CD14-positive monocyte (primary cell): ENCODE measurements around the gene AQP12A. TPM values are rescaled to one million over a fixed set of nuclear protein-coding genes. Genes with fewer than 3 reads are reported as not detected.

Source experiments
- DNase-seq, 3 donors: peaks; one replicate each; pipeline ENCODE4 v3.0.0-alpha.2; 2011 to 2022
- H2AFZ ChIP-seq: 2 replicates; pipeline ENCODE4 v1.6.0; 2012; ENCODE audit warnings: mild to moderate bottlenecking, low read depth, low read length, inconsistent platforms; ENCODE audit not compliant: insufficient read depth, poor library complexity, severe bottlenecking
- H3K27ac ChIP-seq, 2 donors: 1 replicate in 1 of 2; 2 replicates in 1 of 2; pipeline ENCODE4 v1.5.1; 2012 to 2013; ENCODE audit warnings: low read length in 2 of 2, control low read depth in 1 of 2, inconsistent platforms in 1 of 2, low read depth in 1 of 2, mild to moderate bottlenecking in 1 of 2
- H3K27me3 ChIP-seq, 2 donors: one replicate each; pipeline versions ENCODE4 v1.6.0 to v1.6.1; 2011 to 2013; ENCODE audit warnings: low read length in 2 of 2; ENCODE audit not compliant: control insufficient read depth in 2 of 2, insufficient read depth in 2 of 2
- H3K36me3 ChIP-seq, 2 donors: replicated peaks in 1 of 2; 1 replicate in 1 of 2; 2 replicates in 1 of 2; pipeline versions ENCODE4 v1.5.1 to v1.6.1; 2012 to 2013; ENCODE audit warnings: low read length in 2 of 2, control low read depth in 1 of 2, inconsistent platforms in 1 of 2, mild to moderate bottlenecking in 1 of 2; ENCODE audit not compliant: insufficient read depth in 2 of 2, control insufficient read depth in 1 of 2
- H3K4me1 ChIP-seq, 2 donors: 1 replicate in 1 of 2; 2 replicates in 1 of 2; pipeline versions ENCODE4 v1.5.1 to v1.6.1; 2012 to 2013; ENCODE audit warnings: low read length in 2 of 2, control low read depth in 1 of 2, inconsistent platforms in 1 of 2, mild to moderate bottlenecking in 1 of 2, moderate library complexity in 1 of 2; ENCODE audit not compliant: insufficient read depth in 2 of 2, control insufficient read depth in 1 of 2
- H3K4me2 ChIP-seq: replicated peaks from 2 replicates; pipeline ENCODE3; 2012; ENCODE audit warnings: low read length, moderate library complexity, mild to moderate bottlenecking; ENCODE audit not compliant: poor library complexity, severe bottlenecking; ENCODE audit errors: extremely low read depth
- H3K4me3 ChIP-seq, 3 experiments: fragments of 200-600 bp in 1 of 3; sonication (generic) in 1 of 3; replicated peaks in 1 of 3; 1 replicate in 2 of 3; 2 replicates in 1 of 3; pipeline ENCODE4 v1.5.1; 2011 to 2013; ENCODE audit warnings: low read length in 3 of 3, mild to moderate bottlenecking in 3 of 3, control low read depth in 2 of 3, low read depth in 2 of 3, inconsistent platforms in 1 of 3, moderate library complexity in 1 of 3
- H3K79me2 ChIP-seq: 2 replicates; pipeline ENCODE4 v1.6.0; 2012; ENCODE audit warnings: mild to moderate bottlenecking, control low read depth, inconsistent platforms, low read length, moderate library complexity; ENCODE audit not compliant: insufficient read depth
- H3K9ac ChIP-seq: 2 replicates; pipeline ENCODE4 v1.6.0; 2017; ENCODE audit warnings: low read length, mild to moderate bottlenecking; ENCODE audit not compliant: insufficient read depth, poor library complexity, severe bottlenecking
- H3K9me3 ChIP-seq, 2 donors: replicated peaks in 1 of 2; 1 replicate in 1 of 2; 2 replicates in 1 of 2; pipeline versions ENCODE4 v1.5.1 to v1.6.1; 2012 to 2013; ENCODE audit warnings: low read length in 2 of 2, control low read depth in 1 of 2; ENCODE audit not compliant: control insufficient read depth in 1 of 2, insufficient read depth in 1 of 2
- H4K20me1 ChIP-seq: 2 replicates; pipeline ENCODE4 v1.6.0; 2012; ENCODE audit warnings: mild to moderate bottlenecking, low read length, control low read depth, moderate library complexity; ENCODE audit not compliant: insufficient read depth
- H3K27ac Mint-ChIP-seq, 7 donors: one replicate each; pipeline ENCODE4 v1.8.0; 2020; ENCODE audit warnings: mild to moderate bottlenecking in 7 of 7, mixed read lengths in 7 of 7, moderate library complexity in 6 of 7, inconsistent platforms in 2 of 7
- H3K27me3 Mint-ChIP-seq, 3 donors: one replicate each; pipeline ENCODE4 v1.8.0; 2021 to 2022; ENCODE audit warnings: low read depth in 3 of 3, mild to moderate bottlenecking in 3 of 3, mixed read lengths in 3 of 3, moderate library complexity in 3 of 3, inconsistent platforms in 1 of 3
- H3K36me3 Mint-ChIP-seq, 2 donors: one replicate each; pipeline ENCODE4 v1.8.0; 2020; ENCODE audit warnings: mixed read lengths in 2 of 2, inconsistent platforms in 1 of 2, mild to moderate bottlenecking in 1 of 2
- H3K4me1 Mint-ChIP-seq: one replicate; pipeline ENCODE4 v1.8.0; 2020; ENCODE audit warnings: mild to moderate bottlenecking, mixed read lengths
- H3K4me3 Mint-ChIP-seq, 2 donors: one replicate each; pipeline ENCODE4 v1.8.0; 2020; ENCODE audit warnings: mild to moderate bottlenecking in 2 of 2, mixed read lengths in 2 of 2, moderate library complexity in 1 of 2
- H3K9me3 Mint-ChIP-seq, 7 donors: one replicate each; pipeline ENCODE4 v1.8.0; 2020 to 2022; ENCODE audit warnings: mixed read lengths in 7 of 7, mild to moderate bottlenecking in 6 of 7, moderate library complexity in 6 of 7, inconsistent platforms in 2 of 7
- WGBS: methylation state at CpG from one replicate; pipeline ENCODE4 v1.1.5; 2013; ENCODE audit warnings: missing lambda C conversion rate; ENCODE audit not compliant: insufficient coverage; 5-methylcytosine and 5-hydroxymethylcytosine counted together
- intact Hi-C, 2 donors: fragments of 100-400 bp; cut with micrococcal nuclease; formaldehyde crosslinking; loops; one replicate each; pipeline versions ENCODE4 v1.15.0 to v1.15.1; 2023
- polyA plus RNA-seq, 3 donors: library from polyadenylated mRNA; depleted of rRNA in 1 of 3; unstranded in 2 of 3; stranded (reverse) in 1 of 3; fragments of 300-500 nt in 2 of 3; fragments of >200 nt in 1 of 3; fragmentation: Illumina TruSeq in 2 of 3; gene quantifications; 1 replicate in 2 of 3; 2 replicates in 1 of 3; pipeline ENCODE4 v1.2.3, GENCODE V29; 2012 to 2021
- TF ChIP-seq, protein P1 (sequence below): fragments of 200-600 bp; IDR thresholded peaks from one replicate; pipeline ENCODE4 v1.8.0; 2022; ENCODE audit warnings: antibody characterized with exemption, mild to moderate bottlenecking

AQP12A gene
- polyA plus RNA-seq, 3 donors, result not detected

DNA sequence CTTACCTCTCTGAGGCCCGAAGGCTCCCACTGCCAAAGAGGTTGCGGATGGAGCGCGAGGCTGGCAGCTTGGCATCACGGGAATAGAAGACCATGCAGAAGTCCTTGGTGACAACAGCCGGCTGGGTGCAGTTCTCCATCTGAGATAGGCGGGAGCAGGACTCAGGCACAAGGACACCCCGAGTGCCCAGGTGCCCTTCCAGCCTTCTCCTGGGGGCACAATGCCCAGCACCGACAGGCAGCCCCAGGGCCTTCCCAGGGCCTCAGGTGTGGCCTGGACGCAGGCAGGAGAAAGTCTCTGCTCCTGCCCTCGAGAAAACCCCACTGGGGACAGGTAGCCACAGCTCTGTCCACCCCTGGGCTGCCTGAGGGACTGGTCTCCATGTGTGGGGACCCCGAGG, 33.6 kb downstream of the AQP12A start:
- H3K4me2 ChIP-seq, result no peak overlapping the region
- intact Hi-C loops, result no loop called here
- H3K36me3 ChIP-seq, result no peaks in the 10 kb centered on the region
- H3K4me3 ChIP-seq, result no peak overlapping the region
- H3K9ac ChIP-seq, result no peak overlapping the region
- H3K27me3 ChIP-seq, result no peaks in the 10 kb centered on the region
- Mint-ChIP-seq H3K36me3 (no peaks in the 10 kb centered on the region), H3K9me3 (peaks cover 0 to 2% (median 0%) of the 10 kb centered on the region in 7 donors), H3K4me3 (no peak overlapping the region), H3K27me3 (peaks cover 0 to 3% (median 1%) of the 10 kb centered on the region in 3 donors), H3K27ac (no peak overlapping the region), H3K4me1 (no peaks in the 10 kb centered on the region)
- H2AFZ ChIP-seq, result no peak overlapping the region
- no peak for DNase-seq
- no peaks in the 10 kb centered on the region for H3K4me1 ChIP-seq
- no peaks in the 10 kb centered on the region for H3K9me3 ChIP-seq
- no peaks in the 10 kb centered on the region for H3K79me2 ChIP-seq
- 94% methylated on average over 12 of the region's 12 CpGs for WGBS
- H4K20me1 ChIP-seq, result no peaks in the 10 kb centered on the region
- H3K27ac ChIP-seq, result no peak overlapping the region
- TF ChIP-seq, protein P1, sequence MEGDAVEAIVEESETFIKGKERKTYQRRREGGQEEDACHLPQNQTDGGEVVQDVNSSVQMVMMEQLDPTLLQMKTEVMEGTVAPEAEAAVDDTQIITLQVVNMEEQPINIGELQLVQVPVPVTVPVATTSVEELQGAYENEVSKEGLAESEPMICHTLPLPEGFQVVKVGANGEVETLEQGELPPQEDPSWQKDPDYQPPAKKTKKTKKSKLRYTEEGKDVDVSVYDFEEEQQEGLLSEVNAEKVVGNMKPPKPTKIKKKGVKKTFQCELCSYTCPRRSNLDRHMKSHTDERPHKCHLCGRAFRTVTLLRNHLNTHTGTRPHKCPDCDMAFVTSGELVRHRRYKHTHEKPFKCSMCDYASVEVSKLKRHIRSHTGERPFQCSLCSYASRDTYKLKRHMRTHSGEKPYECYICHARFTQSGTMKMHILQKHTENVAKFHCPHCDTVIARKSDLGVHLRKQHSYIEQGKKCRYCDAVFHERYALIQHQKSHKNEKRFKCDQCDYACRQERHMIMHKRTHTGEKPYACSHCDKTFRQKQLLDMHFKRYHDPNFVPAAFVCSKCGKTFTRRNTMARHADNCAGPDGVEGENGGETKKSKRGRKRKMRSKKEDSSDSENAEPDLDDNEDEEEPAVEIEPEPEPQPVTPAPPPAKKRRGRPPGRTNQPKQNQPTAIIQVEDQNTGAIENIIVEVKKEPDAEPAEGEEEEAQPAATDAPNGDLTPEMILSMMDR, result no peak

DNA sequence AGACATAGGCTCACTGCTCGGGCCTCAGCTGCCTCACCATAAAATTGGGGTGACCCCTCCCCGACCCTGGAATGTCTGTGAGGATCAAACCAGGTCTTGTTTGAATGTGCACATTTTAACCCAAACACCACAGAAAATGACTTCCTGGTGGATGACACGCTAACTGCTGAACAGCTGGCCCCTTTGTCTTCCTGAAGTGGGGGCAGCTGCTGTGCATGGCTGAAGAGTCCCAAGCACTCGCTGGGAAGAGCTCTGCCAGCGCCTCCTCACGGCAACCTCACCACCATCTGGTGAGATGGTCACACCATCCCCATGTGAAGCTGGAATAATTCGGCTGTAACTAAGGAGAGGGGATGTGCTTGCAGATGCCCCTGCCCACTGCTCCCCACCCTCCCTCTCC, 34.0 kb downstream of the AQP12A start:
- H2AFZ ChIP-seq, result no peak overlapping the region
- TF ChIP-seq, protein P1, result no peak
- Mint-ChIP-seq H3K4me3 (no peak overlapping the region), H3K9me3 (peaks cover 0 to 2% (median 0%) of the 10 kb centered on the region in 7 donors), H3K36me3 (no peaks in the 10 kb centered on the region), H3K4me1 (no peaks in the 10 kb centered on the region), H3K27ac (no peak overlapping the region), H3K27me3 (peaks cover 0 to 3% (median 1%) of the 10 kb centered on the region in 3 donors)
- WGBS, result 42% methylated on average over 3 of the region's 7 CpGs
- no peak overlapping the region for H3K4me3 ChIP-seq
- no peaks in the 10 kb centered on the region for H3K9me3 ChIP-seq
- H3K79me2 ChIP-seq, result no peaks in the 10 kb centered on the region
- no peaks in the 10 kb centered on the region for H3K4me1 ChIP-seq
- intact Hi-C loops, result no loop called here
- no peaks in the 10 kb centered on the region for H3K27me3 ChIP-seq
- no peak overlapping the region for H3K4me2 ChIP-seq
- H3K27ac ChIP-seq, result no peak overlapping the region
- DNase-seq, result no peak
- no peaks in the 10 kb centered on the region for H4K20me1 ChIP-seq
- no peak overlapping the region for H3K9ac ChIP-seq
- no peaks in the 10 kb centered on the region for H3K36me3 ChIP-seq
